BLaER1 (cell line): ENCODE measurements around the gene MCM6.
"Not testable (repeated sequence)": the region's sequence is repeated elsewhere in the genome, so short reads cannot be mapped to it uniquely, and the experiment has no call there.

Source experiments
- H3K27ac ChIP-seq: shearing (Covaris generic); formaldehyde crosslinking; 2 replicates; pipeline ENCODE4 v1.8.1; 2022
- H3K27me3 ChIP-seq: shearing (Covaris generic); formaldehyde crosslinking; 2 replicates; pipeline ENCODE4 v1.8.1; 2022
- H3K36me3 ChIP-seq: shearing (Covaris generic); formaldehyde crosslinking; 2 replicates; pipeline ENCODE4 v1.8.1; 2022
- H3K4me1 ChIP-seq: shearing (Covaris generic); formaldehyde crosslinking; 2 replicates; pipeline ENCODE4 v1.8.1; 2022
- H3K4me2 ChIP-seq: shearing (Covaris generic); formaldehyde crosslinking; 2 replicates; pipeline ENCODE4 v1.8.1; 2022
- H3K4me3 ChIP-seq: shearing (Covaris generic); formaldehyde crosslinking; 2 replicates; pipeline ENCODE4 v1.8.1; 2022
- H3K9ac ChIP-seq: shearing (Covaris generic); formaldehyde crosslinking; 2 replicates; pipeline ENCODE4 v1.8.1; 2022
- H3K9me3 ChIP-seq: shearing (Covaris generic); formaldehyde crosslinking; 2 replicates; pipeline ENCODE4 v1.8.1; 2022
- H4K20me1 ChIP-seq: shearing (Covaris generic); formaldehyde crosslinking; 2 replicates; pipeline ENCODE4 v1.8.1; 2022
- Cebpa-rat ChIP-seq: shearing (Covaris generic); IDR thresholded peaks from 2 replicates; pipeline ENCODE4 v1.8.1; 2022

The MCM6 gene

DNA sequence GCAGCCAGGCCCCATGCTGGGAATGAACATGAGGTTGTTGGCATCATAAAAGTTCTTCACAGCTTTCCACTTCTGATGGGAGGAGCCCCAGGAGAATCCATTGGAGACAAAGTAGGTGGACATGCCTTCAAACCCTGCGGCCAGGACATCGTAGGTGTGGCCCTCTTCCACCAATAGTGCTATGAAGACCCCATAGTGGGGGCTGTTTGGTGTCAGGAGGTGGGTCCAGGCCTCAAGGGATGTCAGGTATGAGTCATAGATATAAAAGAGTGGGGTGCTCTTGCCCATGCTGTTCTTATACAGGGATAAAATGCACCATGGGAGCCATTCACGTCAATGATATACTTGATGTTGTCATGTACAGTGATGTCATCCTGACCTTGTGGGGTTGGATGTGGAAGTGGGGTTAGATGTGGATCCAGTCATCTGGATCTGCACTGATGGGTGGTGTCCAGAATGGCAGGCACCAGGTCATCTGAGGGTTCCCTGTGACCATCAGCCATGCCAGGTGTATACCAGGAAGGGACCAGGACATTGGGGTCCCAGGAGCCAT lies 22.1 kb upstream of the MCM6 start:
- Histone ChIP-seq H3K27me3 (no peaks in the 10 kb centered on the region), H3K9me3 (no peaks in the 10 kb centered on the region), H3K36me3 (peaks cover 30% of the 10 kb centered on the region), H3K4me1 (no peaks in the 10 kb centered on the region), H3K9ac (no peak overlapping the region), H3K4me3 (no peak overlapping the region), H3K27ac (no peak overlapping the region), H3K4me2 (no peak overlapping the region), H4K20me1 (no peaks in the 10 kb centered on the region)
- no peak for TF ChIP-seq Cebpa-rat

DNA sequence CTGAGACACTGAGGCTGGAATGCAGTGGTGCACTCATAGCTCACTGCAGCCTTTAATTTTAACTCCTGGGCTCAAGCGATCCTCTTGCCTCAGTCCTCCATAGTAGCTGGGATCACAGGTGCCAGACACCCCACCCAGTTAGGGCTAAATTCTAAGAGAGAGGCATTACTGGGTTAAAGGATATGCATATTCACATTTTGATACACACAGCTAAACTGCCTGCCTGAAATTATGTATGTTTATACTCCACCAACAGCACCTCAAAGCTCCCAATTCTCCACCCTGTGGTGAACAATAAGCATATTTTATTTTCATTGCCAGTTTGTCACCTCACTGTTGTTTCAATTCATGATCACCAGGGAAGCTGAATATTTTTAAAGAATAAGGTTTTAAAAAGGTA lies 18.7 kb upstream of the MCM6 start:
- Histone ChIP-seq H3K4me3 (no peak overlapping the region), H3K36me3 (peaks cover 12% of the 10 kb centered on the region), H3K27ac (no peak overlapping the region), H3K4me2 (no peak overlapping the region), H4K20me1 (no peaks in the 10 kb centered on the region), H3K4me1 (peaks cover 9% of the 10 kb centered on the region), H3K27me3 (no peaks in the 10 kb centered on the region), H3K9ac (no peak overlapping the region), H3K9me3 (no peaks in the 10 kb centered on the region)
- no peak for TF ChIP-seq Cebpa-rat

DNA sequence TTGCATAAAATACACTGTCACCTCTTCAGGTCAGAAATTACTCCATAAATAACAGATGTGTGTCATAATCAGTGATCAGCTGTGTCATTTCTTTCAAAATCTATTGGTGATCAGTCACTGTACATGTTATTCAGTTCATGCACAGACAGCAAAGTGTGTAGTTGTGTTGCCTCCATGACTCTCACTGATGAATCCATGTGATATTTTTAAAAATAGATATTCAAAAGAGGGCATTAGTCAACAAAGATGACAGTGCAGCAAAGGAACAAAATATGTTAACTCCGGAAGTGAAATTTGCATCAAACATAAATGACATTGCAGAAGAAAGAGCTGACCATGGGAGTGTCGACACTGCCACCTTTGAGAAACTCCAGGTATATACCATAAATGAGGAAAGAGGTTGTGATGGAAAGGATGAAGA lies 17.1 kb upstream of the MCM6 start:
- Histone ChIP-seq H3K36me3 (peaks cover 7% of the 10 kb centered on the region), H3K9me3 (peaks cover 9% of the 10 kb centered on the region), H3K9ac (no peak overlapping the region), H3K4me2 (no peak overlapping the region), H3K27ac (no peak overlapping the region), H3K4me3 (no peak overlapping the region), H3K27me3 (no peaks in the 10 kb centered on the region), H3K4me1 (peaks cover 18% of the 10 kb centered on the region), H4K20me1 (no peaks in the 10 kb centered on the region)
- no peak for TF ChIP-seq Cebpa-rat

DNA sequence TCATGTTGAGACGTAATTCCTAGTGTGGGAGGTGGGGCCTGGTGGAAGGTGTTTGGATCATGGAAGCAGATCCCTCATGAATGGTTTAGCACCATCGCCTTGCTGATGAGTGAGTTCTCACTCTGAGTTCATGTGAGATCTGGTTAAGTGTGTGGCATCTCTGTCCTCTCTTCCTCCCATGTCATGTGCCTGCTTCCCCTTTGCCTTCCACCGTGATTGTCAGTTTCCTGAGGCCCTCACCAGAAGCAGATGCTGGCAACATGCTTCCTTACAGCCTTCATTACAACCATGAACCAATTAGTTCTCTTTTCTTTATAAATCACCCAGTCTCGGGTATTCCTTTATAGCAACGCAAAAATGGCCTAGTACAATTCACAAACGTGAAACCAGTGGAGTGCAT lies 14.6 kb upstream of the MCM6 start:
- no peak overlapping the region for H3K4me3 ChIP-seq
- no peak overlapping the region for H3K9ac ChIP-seq
- H3K9me3 ChIP-seq, result peaks cover 21% of the 10 kb centered on the region
- peaks cover 18% of the 10 kb centered on the region for H3K4me1 ChIP-seq
- H3K4me2 ChIP-seq, result no peak overlapping the region
- no peaks in the 10 kb centered on the region for H3K27me3 ChIP-seq
- TF ChIP-seq Cebpa-rat, result no peak
- H3K36me3 ChIP-seq, result no peaks in the 10 kb centered on the region
- H4K20me1 ChIP-seq, result no peaks in the 10 kb centered on the region
- no peak overlapping the region for H3K27ac ChIP-seq

DNA sequence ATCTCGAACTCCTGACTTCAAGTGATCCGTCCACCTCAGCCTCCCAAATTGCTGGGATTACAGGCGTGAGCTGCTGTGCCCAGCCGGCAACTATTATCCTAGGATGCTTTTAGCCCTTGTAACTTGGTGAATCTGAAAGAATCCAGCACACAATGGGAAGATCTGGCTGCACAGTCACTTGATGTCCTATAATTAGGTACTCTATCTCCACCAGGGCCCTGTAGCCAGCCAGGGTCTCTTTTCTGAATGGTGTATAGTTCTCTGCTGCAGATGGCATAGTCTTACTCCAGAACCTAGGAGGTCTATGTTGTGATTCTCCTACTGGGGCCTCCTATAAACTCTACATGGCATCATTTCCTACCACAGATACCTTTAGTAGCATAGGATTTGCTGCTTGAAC lies 13.9 kb upstream of the MCM6 start:
- H3K4me2 ChIP-seq, result no peak overlapping the region
- peaks cover 21% of the 10 kb centered on the region for H3K9me3 ChIP-seq
- H3K4me3 ChIP-seq, result no peak overlapping the region
- no peak overlapping the region for H3K9ac ChIP-seq
- H3K27me3 ChIP-seq, result no peaks in the 10 kb centered on the region
- no peak overlapping the region for H3K27ac ChIP-seq
- H3K4me1 ChIP-seq, result peaks cover 18% of the 10 kb centered on the region
- no peak for TF ChIP-seq Cebpa-rat
- no peaks in the 10 kb centered on the region for H3K36me3 ChIP-seq
- H4K20me1 ChIP-seq, result no peaks in the 10 kb centered on the region

DNA sequence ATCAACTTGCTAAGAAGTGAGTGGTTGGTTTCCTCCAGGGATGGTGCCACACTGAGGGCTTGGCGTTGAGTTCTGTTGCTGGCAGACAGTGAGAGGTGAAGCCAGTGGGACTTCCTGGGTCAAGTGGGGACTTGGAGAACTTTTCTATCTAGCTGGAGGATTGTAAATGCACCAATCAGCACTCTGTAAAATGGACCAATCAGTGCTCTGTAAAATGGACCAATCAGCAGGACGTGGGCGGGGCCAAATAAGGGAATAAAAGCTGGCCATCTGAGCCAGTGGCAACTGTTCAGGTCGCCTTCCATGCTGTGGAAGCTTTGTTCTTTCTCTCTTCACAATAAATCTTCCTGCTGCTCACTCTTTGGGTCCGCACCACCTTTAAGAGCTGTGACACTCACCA lies 12.3 kb upstream of the MCM6 start:
- H3K9ac ChIP-seq, H3K27ac ChIP-seq, H4K20me1 ChIP-seq, H3K4me2 ChIP-seq, H3K36me3 ChIP-seq, H3K27me3 ChIP-seq, H3K4me3 ChIP-seq: not testable (repeated sequence)
- Histone ChIP-seq H3K4me1 (peaks cover 18% of the 10 kb centered on the region), H3K9me3 (peaks cover 21% of the 10 kb centered on the region)

DNA sequence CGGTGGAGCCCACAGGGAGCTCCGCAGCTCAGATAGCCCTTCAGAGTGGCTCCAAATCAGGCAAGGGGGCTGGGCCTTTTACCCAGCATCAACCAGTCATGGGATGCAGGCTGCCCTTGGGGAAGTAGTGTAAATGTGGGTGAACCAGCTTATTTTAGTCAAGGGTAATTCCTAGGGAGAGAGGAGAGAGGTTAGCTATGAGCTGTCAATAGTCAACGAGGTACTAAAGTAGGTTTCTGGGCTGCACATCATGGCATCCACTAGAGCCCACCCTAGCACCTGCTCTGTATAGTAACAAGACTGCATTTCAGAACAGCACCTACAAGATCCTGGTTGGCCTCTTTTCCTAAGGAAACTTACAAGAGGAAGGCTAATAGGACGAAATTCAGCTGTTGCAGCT lies 9.5 kb upstream of the MCM6 start:
- Histone ChIP-seq H3K9ac (no peak overlapping the region), H3K9me3 (peaks cover 21% of the 10 kb centered on the region), H3K27ac (no peak overlapping the region), H3K27me3 (no peaks in the 10 kb centered on the region), H4K20me1 (no peaks in the 10 kb centered on the region), H3K4me3 (no peak overlapping the region), H3K4me1 (peaks cover 13% of the 10 kb centered on the region), H3K4me2 (no peak overlapping the region), H3K36me3 (no peaks in the 10 kb centered on the region)
- no peak for TF ChIP-seq Cebpa-rat

DNA sequence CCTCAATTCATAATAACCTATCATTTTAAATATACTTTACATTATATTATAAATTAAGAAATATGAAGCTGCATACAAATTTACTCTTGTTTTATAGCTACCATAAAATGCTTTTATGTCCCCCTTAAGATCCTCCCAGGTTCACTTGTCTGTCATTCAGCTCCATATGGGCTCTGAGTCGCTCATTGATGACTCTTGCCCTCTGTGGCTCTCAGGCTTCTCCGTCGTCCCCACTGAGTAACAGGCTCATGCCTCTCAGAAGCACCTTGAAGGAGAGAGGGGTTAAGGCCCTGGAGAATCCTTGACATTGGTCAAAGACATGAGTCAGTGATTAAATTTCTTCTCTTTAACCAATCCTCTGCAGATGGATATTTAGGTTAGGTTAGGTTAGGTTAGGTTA lies 6.2 kb upstream of the MCM6 start:
- peaks cover under 1% of the 10 kb centered on the region; the same call in 1 of the 2 replicates for H3K4me1 ChIP-seq
- no peaks in the 10 kb centered on the region for H3K27me3 ChIP-seq
- H3K27ac ChIP-seq, result no peak overlapping the region
- no peaks in the 10 kb centered on the region for H4K20me1 ChIP-seq
- H3K36me3 ChIP-seq, result no peaks in the 10 kb centered on the region
- 0 out of 2 replicates have a peak, but pooled peaks cover 3% of the 10 kb centered on the region for H3K9me3 ChIP-seq
- TF ChIP-seq Cebpa-rat, result no peak
- H3K9ac ChIP-seq, result no peak overlapping the region
- H3K4me3 ChIP-seq, result no peak overlapping the region
- no peak overlapping the region for H3K4me2 ChIP-seq

DNA sequence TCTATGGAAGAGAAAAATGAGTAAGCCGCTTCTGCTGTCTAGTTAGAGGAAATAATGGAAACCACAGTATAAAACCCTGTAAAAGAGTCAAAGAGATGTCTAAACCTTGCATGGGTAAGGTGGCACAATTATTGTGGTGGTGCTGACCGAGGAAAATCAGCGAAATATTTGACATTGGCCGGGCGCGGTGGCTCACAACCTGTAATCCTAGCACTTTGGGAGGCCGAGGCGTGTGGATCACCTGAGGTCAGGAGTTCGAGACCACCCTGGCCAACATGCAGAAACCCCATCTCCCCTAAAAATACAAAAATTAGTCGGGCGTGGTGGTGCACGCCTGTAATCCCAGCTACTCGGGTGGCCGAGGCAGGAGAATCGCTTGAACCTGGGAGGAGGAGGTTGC lies 527 bp upstream of the MCM6 start:
- H3K27me3 ChIP-seq, H3K9me3 ChIP-seq: not testable (repeated sequence)
- Histone ChIP-seq H3K4me3 (peak overlapping the region; percentile 74), H3K4me2 (peak overlapping the region; percentile 85), H4K20me1 (peaks cover 32% of the 10 kb centered on the region), H3K27ac (peak overlapping the region; percentile 52), H3K4me1 (peaks cover 33% of the 10 kb centered on the region), H3K9ac (peak overlapping the region; percentile 87), H3K36me3 (peaks cover 23% of the 10 kb centered on the region)

DNA sequence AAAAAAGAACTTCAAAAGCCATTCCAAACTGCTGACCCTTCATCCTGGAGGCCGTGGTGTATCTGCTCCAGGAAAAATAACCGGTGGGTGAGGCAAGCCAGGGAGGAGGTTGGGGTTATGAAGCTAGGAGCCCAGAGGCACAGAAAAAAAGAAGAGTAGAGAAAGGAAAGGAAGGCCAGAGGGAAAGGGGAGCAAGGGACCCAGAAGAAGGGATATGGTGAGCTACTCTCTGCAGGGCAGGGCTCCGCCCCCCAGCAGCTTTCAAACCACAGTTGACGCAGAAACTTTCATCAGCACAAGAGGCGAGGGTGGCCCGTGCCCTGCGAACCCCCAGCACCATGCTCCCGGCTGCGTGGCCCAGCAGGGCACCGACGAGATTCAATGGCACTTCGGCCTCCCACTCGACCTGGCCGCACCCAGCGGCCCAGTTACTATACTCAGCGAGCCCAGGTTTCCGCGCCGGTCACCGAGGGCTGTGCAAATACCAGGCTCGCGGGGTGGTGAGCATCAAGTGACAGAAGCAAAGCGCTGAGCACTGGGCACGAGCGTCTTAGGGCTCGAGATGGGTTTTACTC lies 665 bp downstream of the MCM6 start:
- Histone ChIP-seq H3K36me3 (peaks cover 35% of the 10 kb centered on the region), H3K9me3 (no peaks in the 10 kb centered on the region), H3K4me2 (peak overlapping the region; percentile 85), H4K20me1 (peaks cover 40% of the 10 kb centered on the region), H3K9ac (peak overlapping the region; percentile 87), H3K27me3 (no peaks in the 10 kb centered on the region), H3K4me1 (peaks cover 33% of the 10 kb centered on the region), H3K4me3 (peak overlapping the region; percentile 74), H3K27ac (peak overlapping the region; percentile 90)
- TF ChIP-seq Cebpa-rat, result no peak
